Endothelial cell of umbilical vein (primary cell): ENCODE data around the gene NRXN3.

Experiments used
- CTCF ChIP-seq, 2 donors: IDR thresholded peaks; 1 replicate in 1 of 2; 2 replicates in 1 of 2; pipeline ENCODE4 v1.5.1; 2011; ENCODE audit warnings: low read length in 2 of 2, mild to moderate bottlenecking in 2 of 2, moderate library complexity in 2 of 2, control low read depth in 1 of 2, inconsistent platforms in 1 of 2, low read depth in 1 of 2; ENCODE audit not compliant: insufficient read depth in 1 of 2; ENCODE audit errors: extremely low read depth in 1 of 2
- FOS ChIP-seq: IDR thresholded peaks from 2 replicates; pipeline ENCODE4 v1.6.1; 2011; ENCODE audit warnings: mild to moderate bottlenecking, low read length, moderate library complexity, borderline replicate concordance; ENCODE audit not compliant: insufficient read depth
- JUN ChIP-seq: IDR thresholded peaks from 2 replicates; pipeline ENCODE4 v1.6.1; 2011; ENCODE audit warnings: borderline replicate concordance, low read depth; ENCODE audit not compliant: insufficient read length, insufficient read depth
- MAX ChIP-seq: IDR thresholded peaks from 2 replicates; pipeline ENCODE4 v1.6.1; 2011; ENCODE audit not compliant: insufficient read depth, insufficient read length
- POLR2A ChIP-seq: IDR thresholded peaks from 2 replicates; pipeline ENCODE4 v1.6.1; 2012; ENCODE audit warnings: low read depth, mild to moderate bottlenecking, control low read depth, low read length
- POLR2AphosphoS5 ChIP-seq: IDR thresholded peaks from 2 replicates; pipeline ENCODE4 v1.6.1; 2012; ENCODE audit warnings: low read depth, mild to moderate bottlenecking, control low read depth, low read length, moderate library complexity; ENCODE audit not compliant: insufficient read depth

GRCh38 chr14:79663453-79663852 lies 1493.3 kb downstream of the NRXN3 start:
- TF ChIP-seq CTCF (IDR thresholded peaks at IDR 0.05; ENCODE audit: extremely low read depth in 1 of 2, insufficient read depth in 1 of 2, low read depth in 1 of 2, low read length in 2 of 2), result no peak
- no peak for TF ChIP-seq POLR2A
- TF ChIP-seq POLR2AphosphoS5, result no peak
- TF ChIP-seq MAX, result no peak
- no peak for TF ChIP-seq JUN
- TF ChIP-seq FOS, result no peak
